Cerebellar nuclear complex (tissue), 1 donor: ENCODE results near the gene CERS6.

Experiments
- DNase-seq, 2 experiments: peaks; one replicate each; lab custom pipeline; 2025; lab: John Stamatoyannopoulos, UW

The CERS6 gene

DNA sequence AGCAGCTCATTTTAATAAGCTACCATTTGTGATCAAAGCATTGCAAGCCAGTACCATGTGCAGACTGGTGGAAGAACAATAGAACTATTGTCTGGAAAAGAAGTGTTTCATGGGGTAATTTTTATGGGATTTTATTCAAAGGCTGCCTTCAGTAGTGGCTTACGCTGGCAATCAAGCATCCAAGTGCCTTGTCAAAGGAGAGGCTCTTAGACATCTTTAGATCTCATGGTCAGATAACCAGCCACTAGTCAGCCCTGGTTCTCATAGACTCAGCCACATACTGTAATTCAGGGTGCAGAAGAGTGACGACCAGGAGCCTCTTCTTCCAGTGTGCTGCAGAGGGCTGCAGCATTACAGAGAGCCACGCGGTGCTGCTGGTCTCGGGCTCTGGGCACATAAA, 247.9 kb downstream of the CERS6 start:
- no peak for DNase-seq

DNA sequence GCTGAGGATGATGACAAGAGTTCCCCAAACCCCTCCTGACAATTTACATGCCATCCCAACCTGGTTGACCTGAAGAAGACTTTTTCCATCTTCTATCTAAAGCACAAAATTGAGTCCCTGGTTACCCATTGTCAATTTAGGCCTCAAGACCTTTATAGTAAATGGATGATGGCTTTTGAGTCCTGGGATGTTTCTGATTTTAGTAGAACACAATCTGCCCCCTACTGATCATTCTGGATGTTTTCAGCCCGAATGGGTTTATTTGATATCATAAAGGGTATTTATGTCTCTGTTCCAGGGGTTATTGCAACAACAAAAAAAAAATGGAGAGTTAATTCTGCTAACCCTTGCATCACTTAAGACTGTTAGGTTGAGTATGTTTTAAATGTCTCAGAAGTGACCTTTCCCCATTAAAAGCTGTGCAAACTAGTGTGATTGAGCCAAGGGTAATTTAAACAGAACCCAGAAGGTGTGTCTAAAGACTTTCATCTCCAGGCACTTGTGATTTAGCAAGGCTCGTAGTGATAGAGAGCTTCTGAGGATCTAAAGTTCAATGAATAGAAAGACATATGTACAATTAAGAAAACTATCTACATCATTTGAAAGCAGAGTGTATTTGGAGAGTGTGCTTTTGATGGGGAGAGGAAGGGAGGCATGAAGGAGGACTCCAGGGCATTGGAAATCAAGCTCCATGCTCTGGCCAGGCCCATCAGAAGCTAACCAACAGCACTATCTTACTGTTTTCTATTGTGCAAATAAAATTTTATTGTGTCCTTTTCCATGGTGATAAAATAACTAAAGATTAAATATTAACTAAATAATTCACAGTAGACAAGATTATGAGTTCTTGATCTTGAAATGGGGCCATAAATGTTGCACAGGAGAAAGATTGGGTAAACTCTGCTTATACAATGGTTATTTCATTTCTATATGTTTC, 249.7 kb downstream of the CERS6 start:
- no peak for DNase-seq

DNA sequence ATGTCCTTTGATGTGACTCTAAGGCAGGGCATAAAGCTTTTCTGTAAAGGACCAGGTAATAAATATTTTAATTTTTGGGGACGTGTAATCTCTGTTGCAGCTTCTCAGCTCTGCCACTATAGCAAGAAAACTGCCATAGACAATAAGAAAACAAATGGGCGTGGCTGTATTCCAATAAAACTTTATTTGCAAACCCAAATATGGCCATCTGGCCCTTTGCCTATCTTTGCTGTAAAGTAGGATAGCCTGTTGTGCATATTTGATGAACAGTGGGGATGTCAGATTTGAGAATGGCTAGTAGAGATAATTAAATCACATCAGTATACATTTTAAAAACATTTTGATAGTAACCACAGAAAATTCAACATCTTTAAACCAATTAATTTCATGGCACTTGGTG, 250.7 kb downstream of the CERS6 start:
- no peak for DNase-seq

DNA sequence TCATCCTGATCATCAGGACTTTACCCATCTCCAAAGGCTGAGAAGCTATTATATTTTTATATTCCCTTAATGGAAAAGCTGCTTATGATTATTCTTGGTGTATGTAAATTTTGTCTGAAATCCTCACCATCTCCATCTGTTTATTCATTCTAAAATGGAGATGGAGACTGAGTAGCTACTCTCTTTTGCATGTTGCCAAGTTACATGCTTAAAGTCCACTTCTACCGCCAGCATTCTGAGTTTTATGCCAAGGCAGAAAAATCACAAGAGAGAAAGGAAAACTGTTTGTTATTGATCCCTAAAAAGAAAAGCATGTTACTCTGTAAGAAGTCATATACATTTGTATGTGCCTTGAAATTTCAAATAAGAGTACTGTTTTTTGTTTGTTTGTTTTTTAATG, 252.0 kb downstream of the CERS6 start:
- DNase-seq: no peak

DNA sequence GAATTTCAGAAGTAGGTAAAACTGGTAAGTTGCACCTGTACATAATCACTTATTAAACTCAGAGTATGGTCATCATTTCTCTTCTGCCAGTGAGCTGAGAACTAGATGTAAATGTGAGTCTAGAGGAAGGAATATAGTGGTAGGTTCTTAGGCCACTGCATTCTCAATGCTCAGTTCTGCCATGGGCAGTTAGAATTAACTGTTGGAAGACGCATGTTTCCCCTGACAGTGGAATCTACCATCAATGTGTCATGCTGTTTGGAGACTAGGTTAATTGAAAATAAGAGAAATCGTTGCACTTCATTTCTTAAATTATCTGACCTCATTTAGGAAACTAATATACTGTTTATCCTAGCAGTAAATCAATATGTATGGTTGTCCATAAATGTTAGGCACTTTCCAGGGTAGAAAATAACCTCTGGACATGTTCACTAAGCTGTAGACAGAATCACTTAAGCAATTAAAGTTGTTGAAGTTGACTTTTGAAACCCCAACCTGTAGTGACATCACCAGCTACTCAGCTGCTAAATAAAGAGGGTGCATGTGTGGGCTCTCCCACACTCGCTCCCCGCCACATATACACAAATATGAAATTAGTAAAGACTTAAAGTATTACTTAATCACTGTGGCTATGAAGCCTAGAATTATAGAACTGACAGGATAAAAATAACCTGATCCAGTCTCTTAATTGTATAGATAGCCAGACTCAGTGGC, 254.8 kb downstream of the CERS6 start:
- DNase-seq: no peak

DNA sequence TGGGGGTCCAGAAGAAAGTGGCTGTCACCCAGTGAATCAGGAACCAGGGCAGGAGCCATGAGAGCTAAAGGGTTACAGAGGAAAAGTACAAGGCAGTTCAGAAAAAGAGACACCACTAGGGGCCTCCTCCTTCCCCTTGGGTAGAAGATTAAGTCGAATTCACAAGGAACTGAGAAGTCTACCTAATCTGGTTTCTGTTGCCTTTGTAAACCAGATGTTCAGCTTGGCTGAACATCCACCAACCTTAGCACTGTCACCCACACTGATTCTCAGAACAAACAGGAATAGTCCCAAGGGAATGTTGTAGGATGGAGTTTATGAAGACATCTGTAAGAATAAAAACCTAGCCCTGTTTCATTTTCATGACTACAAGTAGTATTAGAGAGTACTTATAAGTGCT, 256.0 kb downstream of the CERS6 start:
- DNase-seq: no peak

DNA sequence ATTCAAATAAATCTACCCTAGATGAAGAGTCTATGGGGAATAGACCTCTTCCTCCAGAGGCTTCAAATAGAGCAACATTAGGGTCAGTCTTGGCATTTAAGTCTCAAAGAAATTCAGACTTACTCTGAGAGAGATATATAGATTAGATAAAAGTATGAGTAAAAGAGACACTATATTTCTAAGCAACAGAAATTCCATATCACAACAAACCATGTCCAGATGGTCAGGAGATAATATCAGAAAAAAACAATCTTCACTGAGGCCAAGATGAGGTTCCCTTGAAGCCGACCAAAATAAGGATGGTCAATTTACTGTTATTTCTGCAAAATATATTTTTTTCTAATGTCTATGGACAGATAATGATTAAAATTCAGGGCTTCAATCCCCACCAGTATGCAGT, 257.3 kb downstream of the CERS6 start:
- DNase-seq: no peak

DNA sequence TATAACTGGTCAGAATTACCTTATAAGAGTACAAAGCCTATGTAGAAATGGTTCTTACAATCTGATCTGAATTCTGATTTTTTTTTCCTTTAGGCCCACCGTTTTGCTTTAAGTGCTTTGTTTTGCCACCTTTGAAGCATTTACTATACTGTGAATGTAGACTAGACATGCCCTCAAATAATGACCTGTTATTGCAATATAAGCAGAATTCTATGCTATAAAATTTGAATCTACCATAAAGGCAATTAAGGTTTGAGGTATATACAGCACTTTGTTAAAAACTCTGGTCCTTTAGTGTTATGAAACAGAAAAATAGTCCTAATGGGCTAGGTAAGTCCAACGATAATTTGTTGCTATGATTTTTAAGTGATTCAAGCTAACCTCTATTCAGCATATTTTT, 259.8 kb downstream of the CERS6 start:
- no peak for DNase-seq

DNA sequence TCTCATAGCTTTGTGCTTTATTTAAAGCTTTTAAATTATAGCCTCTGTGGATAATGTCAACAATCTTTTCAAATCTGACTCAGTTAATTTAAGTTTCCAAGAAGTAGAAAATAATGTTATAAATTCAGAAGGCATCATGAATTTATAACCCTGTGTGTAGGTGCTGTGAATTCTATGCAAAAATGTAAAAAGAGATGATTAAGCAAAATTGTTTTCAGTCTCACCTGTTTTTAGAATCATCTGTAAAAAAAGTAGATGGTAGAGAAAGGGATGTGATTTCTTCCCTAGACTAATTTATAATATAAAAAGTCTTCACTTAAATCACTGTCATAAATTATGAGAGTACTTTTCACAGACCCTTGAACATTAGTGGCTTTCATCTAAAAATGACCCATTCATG, 260.8 kb downstream of the CERS6 start:
- DNase-seq: no peak

DNA sequence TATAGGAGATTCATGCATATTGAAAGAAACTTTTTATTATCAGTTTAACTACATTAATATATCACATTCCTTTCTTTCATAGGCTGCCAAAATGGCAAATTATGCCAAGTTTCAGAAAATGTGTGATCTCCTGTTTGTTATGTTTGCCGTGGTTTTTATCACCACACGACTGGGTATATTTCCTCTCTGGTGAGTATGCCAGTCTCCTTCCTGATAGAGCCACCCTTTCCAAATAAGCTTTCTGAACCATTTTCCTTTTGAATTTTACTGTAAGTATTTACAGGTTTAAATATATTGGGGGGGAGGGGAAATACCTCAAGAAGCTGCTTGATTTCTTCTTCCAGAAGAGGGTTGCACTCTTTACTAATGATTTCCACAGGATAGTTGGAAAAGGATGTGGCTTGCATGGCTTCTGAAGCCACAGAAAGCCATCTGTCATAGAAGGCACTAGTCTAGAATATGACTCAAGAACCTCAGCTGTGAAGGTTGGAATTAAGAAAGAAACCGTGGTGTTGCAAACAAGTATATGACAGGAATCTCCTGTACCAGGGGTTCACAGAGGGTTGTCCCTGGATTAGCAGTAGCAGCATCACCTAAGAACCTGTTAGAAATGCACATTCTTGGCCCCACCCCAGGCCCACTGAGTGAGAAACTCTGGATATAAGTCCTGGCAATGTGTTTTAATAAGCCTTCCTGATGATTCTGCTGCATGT, 261.9 kb downstream of the CERS6 start:
- DNase-seq: no peak

DNA sequence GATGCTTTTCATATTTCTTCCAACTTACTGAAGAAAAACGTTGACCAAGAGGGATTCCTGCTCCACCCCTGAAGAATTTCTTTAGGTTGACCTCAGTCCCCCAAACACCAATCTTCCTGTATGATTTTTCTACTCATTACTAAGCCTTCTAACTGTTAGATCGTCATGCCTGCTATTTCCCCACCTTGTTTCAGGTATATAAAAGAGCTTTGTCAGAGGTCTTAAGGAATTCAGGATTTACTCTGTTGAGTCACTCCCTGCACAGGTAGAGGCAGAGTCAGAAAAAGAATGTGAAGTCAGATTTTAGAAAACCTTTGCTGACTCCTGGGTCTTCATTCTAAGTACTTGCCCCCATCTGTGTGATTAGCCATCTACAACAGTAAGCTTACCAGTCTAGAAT, 262.6 kb downstream of the CERS6 start:
- DNase-seq: no peak

DNA sequence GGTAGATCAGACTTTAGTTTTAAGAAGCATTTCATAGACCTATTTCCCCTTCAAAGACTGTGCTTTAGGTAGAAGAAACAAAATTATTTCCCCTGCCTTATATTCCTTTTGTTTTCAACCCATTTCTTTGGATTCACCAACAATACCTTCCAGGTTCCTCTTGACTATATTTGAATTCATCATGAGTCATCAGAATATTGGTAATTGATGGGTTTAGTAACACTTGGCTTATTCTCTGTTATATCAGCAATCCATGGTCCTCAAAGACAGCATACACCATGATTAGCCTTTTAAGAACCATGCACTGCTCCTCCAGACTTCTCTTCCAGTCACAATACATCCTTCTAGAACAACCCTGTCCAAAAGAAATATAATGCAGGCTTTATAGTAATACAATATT, 263.4 kb downstream of the CERS6 start:
- DNase-seq: no peak

DNA sequence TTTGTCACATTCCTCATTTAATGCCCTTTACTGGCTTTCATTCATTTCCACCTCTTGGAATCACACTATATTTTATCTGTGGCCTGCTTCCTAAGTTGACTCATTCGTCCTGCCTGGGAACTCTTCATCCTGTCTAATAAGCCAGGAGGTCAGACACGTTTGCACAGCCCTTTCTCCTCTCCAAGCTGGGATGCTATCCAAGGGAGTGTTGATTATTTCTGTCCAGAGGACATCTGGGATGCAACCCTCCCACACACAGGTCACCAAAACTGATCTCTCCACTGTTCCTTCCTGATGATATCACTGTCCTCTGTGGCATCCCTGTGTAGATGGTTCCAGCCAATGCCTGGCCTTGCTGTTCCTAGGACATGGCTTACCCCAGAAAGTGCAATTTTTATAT, 266.5 kb downstream of the CERS6 start:
- no peak for DNase-seq

DNA sequence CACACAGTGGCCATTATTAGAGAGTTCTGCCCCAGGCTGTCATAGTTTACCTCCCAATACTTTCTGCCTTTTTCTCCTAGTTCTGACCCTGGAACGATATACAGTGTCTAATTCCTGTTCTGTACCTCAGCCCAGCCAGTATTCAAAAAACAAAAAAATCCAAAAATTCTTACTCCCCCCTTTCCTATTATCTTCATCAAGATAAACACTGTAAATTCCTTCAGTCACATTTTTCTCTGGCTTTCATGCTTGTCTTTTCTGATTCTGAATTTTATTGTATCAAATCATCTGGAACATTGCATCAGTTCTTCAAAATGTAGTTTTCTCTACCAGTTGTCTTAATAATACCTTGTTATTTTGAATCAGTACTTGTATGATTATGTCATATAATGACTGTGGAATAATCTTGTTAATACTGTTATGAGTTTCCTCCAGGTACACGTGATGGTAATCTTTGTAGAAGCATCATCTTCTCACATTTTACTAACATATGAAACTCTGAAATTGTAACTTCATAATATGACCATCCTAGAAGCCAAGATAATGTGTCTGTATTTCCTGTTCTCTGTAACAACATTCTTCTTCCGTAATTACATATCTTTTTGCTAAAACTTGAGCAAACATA, 267.3 kb downstream of the CERS6 start:
- DNase-seq: no peak

DNA sequence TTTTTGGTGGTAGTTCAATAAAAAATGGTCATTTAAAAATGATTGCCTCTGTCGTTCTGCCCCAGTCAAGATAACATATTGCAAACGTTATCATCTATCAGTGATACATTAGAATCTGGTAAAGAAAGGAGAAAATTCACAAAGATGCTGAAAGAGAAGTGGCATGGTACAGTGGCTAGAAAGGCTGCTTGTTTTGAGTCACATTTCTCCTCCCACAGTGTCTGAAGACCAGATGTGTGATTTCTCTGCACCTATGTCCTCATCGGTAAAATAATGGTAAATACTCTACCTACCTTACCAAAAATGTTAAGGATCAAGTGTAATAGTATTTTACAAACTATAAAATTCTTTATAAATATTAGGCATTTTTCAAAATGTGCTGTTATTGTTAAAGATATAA, 270.3 kb downstream of the CERS6 start:
- no peak for DNase-seq

DNA sequence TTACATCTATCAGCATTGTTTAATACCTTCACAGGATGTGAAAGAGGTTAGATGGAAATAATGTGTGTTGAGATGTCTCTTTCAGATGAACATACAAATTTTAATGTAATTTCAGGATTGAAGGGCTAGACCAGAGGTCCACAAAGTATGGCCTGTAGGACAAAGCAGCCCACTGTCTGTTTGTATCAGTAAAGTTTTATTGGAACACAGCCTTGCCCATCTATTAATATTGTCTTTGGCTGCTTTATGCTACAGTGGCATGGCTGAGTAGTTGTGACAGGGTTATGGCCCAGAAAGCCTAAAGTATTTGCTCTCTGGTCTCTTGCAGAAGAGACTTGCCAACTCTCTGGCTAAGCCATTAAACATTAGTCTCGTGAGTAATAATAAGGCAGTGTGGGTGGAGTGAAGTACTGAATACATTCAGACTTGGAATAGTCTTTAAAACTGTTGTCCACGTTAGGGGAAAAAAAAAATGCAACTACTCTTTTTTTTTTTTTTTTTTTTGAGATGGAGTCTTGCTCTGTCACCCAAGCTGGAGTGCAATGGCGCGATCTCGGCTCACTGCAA, 271.9 kb downstream of the CERS6 start:
- DNase-seq: no peak

DNA sequence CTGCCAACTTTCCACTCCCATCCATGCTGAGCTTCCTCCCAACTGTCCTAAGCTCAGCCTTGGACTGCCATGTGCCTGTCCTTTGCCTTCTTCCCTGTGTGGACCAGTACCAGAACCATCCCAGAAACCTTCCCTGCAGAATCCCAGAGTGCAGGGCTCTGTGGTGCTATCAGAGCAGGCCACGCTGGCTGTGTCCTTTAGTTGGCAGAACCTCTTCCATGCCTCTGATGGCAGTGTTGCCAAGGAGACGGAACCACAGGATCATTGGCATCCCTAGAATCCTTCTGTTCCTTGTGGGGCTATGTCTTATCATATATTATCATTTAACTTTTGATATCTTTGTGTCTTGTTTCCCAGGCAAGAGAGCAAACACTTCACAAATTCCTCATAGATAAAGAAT, 273.4 kb downstream of the CERS6 start:
- DNase-seq: no peak

DNA sequence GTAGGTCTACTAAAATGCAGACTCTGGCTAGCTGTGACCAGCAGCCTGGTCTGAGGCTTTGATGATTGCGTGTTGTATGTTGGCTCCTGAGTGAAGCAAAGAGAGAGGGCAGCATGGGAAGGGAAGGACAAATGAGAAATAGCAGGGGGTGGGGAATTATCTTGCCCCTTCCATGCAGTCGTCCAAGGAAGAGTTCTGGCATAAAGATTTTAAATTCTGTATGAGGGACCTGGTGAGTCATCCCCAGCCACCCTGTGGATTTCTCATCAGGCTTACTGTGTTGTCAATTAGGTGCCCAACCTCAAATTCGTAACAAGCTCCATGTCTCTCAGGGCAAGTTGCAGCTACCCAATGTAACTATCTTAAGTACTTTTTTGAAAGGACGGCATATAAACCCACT, 274.3 kb downstream of the CERS6 start:
- no peak for DNase-seq

DNA sequence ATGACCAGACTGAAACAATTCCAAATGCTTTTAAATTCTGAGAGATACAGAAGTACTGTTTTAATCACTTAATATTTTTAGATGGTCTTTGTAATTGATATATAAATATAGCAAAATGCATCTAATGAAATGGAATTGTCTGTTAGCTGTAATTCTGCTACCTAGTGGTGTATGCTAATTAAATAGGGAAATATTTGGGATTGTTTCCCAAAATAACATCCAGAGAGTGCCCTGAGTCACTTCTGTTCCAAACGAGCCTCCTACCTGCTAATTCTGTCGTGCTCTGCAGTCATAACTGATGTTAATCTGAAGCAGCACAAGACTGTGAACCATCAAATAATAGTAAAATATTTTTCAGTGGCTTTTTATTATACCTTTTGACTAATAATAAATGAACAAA, 274.9 kb downstream of the CERS6 start:
- DNase-seq: no peak

DNA sequence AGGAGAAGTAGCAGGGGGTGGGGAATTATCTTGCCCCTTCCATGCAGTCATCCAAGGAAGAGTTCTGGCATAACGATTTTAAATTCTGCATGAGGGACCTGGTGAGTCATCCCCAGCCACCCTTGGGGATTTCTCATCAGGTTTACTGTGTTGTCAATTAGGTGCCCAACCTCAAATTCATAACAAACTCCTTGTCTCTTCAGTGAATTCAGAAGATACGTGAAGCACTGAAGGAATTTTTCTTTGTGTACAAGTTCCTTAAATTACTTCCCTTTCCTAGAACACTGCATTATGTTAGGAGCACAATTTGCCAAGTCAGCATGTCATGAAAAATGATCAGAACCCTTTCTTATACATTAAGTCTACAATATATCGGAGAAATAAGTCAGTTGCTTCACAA, 275.5 kb downstream of the CERS6 start:
- DNase-seq: no peak

DNA sequence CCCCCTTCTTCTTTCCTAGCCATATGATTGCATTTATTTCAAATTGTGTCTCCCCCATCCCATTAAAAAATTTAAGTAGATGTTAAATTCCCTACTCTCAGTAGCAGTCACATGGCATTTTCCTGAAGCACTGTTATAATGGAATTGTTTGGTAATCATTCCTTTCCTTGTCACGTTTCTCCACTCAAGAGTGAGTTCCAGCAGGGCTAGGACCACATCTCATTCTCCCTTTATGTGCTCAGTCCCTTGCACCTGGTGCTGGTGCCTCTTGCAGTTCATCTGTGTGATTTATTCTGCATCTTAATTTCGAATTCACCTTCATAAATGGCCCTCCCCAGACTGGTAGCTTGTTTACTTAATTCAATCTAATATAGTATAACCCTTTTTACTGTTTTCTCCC, 276.0 kb downstream of the CERS6 start:
- DNase-seq: no peak

DNA sequence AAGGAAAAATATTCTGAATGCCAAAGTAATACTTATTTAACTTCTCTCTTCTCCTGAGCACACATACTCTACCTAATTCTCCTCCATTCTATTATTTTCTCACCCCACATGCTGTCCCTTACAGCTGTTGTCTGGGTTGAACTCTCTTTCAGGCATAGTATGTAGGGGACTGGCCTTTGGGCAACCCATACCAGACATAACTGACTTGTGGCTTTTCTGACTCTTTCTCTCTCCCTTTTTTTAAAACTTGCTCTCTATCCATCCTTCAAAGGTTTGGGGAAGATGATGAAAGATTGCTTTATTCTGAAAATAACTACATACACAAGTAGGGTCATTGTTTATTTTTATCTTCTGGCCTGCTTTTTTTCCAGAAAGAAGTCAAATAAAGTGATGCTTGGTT, 276.4 kb downstream of the CERS6 start:
- no peak for DNase-seq
